RPMI7951 (cell line): ENCODE measurements around the gene ARID3A. TPM values are rescaled to one million over a fixed set of nuclear protein-coding genes. Genes with fewer than 3 reads are reported as not detected.
A peak's percentile ranks its signal among the peaks of the same experiment; 100 is the strongest.
"Not testable (repeated sequence)": the region's sequence is repeated elsewhere in the genome, so short reads cannot be mapped to it uniquely, and the experiment has no call there.

Experiments used
- DNase-seq: peaks from one replicate; pipeline ENCODE4 v3.0.0-alpha.2; 2012; ENCODE audit warnings: low read depth
- total RNA-seq: library from RNA; depleted of rRNA; stranded (reverse); fragments of >200 nt; shearing (Covaris generic); gene quantifications from 2 replicates; pipeline ENCODE4 v1.2.3, GENCODE V29; 2014; rRNA removed

Gene ARID3A
- total RNA-seq, 1 experiment from 2014 or later, result 5.6 TPM

GRCh38 chr19:1017115-1017905 is 91.5 kb downstream of the ARID3A start:
- DNase-seq, result no peak

DNA sequence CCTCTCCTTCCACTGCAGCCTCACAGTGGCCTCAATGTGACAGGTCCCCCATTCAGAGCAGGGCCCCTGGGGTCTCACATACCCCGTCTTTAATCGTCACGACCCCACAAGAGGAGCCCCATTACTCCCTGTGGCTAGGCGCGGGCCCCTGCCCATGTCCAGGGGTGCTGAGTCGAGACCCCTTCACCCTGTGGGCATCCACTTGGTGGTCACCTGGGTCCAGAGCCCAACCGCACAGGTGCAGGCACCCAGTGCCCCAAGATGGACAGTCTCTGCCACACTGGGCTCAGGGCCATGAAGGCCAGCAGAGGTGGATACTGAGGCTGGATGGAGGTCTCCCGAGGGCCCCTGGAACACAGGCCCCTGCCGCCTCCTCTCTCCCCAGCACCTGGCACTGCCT is 92.1 kb downstream of the ARID3A start:
- DNase-seq, result no peak

DNA sequence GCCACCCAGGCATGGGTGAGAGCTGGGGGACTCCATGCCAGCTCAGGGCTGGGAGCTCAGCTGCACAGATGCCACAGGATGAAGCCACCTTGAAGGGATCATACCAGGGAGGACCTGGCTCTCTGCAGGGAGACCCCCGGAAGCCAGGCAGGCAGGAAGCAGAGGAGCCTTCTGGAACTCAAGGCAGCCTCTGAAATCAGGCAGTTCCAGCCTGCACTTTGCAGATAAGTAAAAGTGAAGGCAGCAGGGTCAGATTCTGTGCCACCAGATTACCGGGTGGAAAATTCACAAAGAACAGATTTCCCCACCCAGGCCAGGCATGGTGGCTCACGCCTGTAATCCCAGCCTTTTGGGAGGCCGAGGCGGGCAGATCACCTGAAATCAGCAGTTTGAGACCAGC is 92.6 kb downstream of the ARID3A start:
- no peak for DNase-seq

- no peak for DNase-seq
Observed at GRCh38 chr19:1018932-1019615, 93.2 kb downstream of the ARID3A start.

DNA sequence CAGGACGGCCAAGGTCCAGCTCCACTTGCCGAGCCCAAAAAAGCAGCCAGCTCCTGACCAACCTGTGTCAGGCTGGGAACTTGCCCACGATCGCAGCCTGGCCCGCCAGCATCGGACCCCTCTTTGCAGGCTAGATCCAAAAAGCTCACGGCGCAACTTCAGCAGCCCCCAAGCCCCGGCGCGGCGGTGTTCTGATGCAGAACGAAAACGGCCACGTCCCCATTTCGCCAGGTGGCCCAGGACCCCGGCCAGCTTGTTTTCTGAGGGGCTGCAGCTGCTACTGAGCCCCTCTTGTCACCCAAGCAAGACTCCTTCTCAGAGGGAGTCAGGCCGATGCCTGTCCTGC is 93.8 kb downstream of the ARID3A start:
- DNase-seq, result no peak

- no peak for DNase-seq
Observed at GRCh38 chr19:1019980-1020867, 94.4 kb downstream of the ARID3A start.

DNA sequence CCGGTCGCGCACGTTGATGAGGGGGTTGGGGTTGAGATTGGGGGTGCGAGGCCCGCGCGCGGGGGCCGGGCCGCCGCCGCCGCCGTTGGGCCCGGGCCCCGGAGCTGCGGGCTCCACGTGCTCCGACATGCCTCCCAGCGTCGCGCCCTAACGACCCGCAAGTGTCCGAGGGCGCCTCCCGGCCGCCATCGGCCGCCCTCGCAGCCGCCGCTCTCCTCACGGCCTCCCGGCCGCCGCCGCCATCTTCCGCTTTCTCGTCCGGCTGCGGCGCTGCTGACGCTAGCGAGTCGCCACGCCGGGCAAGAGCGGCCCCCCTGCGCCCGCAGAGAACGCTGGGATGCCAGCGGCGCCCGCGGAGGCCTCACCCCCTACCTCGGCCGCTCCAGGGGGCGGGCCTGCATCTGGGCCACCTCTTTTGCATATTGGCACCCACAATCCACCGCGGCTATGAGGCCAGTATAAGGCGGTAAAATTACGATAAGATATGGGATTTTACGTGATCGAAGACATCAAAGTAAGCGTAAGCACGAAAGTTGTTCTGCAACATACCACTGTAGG is 95.1 kb downstream of the ARID3A start, which contains the start of gene TMEM259:
TMEM259 (minus strand) TSS at position 256 of the 558 bp plus-strand sequence; CDS start at position 129, 127 bp downstream.
- peak; percentile 96 for DNase-seq

DNA sequence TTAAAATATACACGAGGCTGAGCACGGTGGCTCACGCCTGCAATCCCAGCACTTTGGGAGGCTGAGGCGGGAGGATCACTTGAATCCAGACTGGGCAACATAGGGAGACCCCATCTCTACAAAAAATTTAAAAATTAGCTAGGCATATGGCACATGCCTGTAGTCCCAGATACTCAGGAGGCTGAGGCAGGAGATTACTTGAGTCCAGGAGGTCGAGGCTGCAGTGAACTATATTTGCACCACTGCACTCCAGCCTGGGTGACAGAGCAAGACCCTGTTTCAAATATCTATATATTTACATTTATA is 98.0 kb downstream of the ARID3A start:
- DNase-seq, result not testable (repeated sequence)

DNA sequence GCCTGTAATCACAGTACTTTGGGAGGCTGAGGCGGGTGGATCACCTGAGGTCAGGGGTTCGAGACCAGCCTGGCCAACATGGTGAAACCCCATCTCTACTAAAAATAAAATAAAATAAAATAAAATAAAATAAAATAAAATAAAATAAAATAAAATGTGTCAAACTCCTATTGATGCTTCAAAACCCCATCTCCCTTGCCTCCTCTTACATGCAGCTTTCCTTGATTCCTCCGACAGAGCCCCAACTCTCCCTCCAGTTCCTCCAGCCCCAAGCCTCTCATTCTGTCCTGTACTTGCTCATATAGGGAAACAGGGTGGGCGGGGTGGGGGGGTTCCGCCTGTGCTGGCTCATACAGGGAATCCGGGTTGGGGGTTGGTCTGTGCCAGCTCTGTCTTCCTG is 99.2 kb downstream of the ARID3A start:
- not testable (repeated sequence) for DNase-seq

Other genes with a start within 250 kb of the ARID3A start
- 4.4 and 19.8 TPM in 2 replicates for gene FSTL3, start 249.6 kb upstream of the ARID3A start, total RNA-seq
- gene PRSS57, start 230.6 kb upstream of the ARID3A start, total RNA-seq, result not detected in 2 replicates
- gene PALM, start 217.1 kb upstream of the ARID3A start, total RNA-seq, result 0.10 TPM in 1 of 2 replicates, not detected in the other
- gene MISP, start 174.9 kb upstream of the ARID3A start, total RNA-seq, result not detected in 2 replicates
- 112 and 121 TPM in 2 replicates for gene PTBP1, start 128.6 kb upstream of the ARID3A start, total RNA-seq
- gene PLPPR3, start 104.1 kb upstream of the ARID3A start, total RNA-seq, result not detected in 2 replicates
- gene AZU1, start 98.2 kb upstream of the ARID3A start, total RNA-seq, result not detected in 2 replicates
- not detected in 2 replicates for gene PRTN3, start 85.0 kb upstream of the ARID3A start, total RNA-seq
- not detected in 2 replicates for gene ELANE, start 73.7 kb upstream of the ARID3A start, total RNA-seq
- 0.29 and 0.60 TPM in 2 replicates for gene CFD, start 66.4 kb upstream of the ARID3A start, total RNA-seq
- 15.1 and 16.5 TPM in 2 replicates for gene MED16, start 32.8 kb upstream of the ARID3A start, total RNA-seq
- not detected in 2 replicates for gene RNU6-9, start 32.6 kb upstream of the ARID3A start, total RNA-seq
- gene R3HDM4, start 12.8 kb upstream of the ARID3A start, total RNA-seq, result 19.7 and 29.3 TPM in 2 replicates
- not detected in 2 replicates for gene KISS1R, start 8.7 kb upstream of the ARID3A start, total RNA-seq
- 47.7 and 67.0 TPM in 2 replicates for gene WDR18, start 58.3 kb downstream of the ARID3A start, total RNA-seq
- 0.20 and 0.24 TPM in 2 replicates for gene GRIN3B, start 74.4 kb downstream of the ARID3A start, total RNA-seq
- gene TMEM259, start 95.1 kb downstream of the ARID3A start, total RNA-seq, result 46.9 and 58.0 TPM in 2 replicates
- gene RNU6-2, start 95.5 kb downstream of the ARID3A start, total RNA-seq, result not detected in 2 replicates
- gene CNN2, start 100.6 kb downstream of the ARID3A start, total RNA-seq, result 179 and 199 TPM in 2 replicates
- 1.5 and 3.4 TPM in 2 replicates for gene ABCA7, start 114.1 kb downstream of the ARID3A start, total RNA-seq
- gene ARHGAP45, start 141.1 kb downstream of the ARID3A start, total RNA-seq, result 0.98 and 1.3 TPM in 2 replicates
- 128 and 158 TPM in 2 replicates for gene POLR2E, start 169.3 kb downstream of the ARID3A start, total RNA-seq
- 386 and 470 TPM in 2 replicates for gene GPX4, start 178.0 kb downstream of the ARID3A start, total RNA-seq
- gene SBNO2, start 248.2 kb downstream of the ARID3A start, total RNA-seq, result 12.1 and 16.3 TPM in 2 replicates